DOHH2 (cell line): ENCODE measurements around the gene PSMD14.
"Not testable (repeated sequence)": the region's sequence is repeated elsewhere in the genome, so short reads cannot be mapped to it uniquely, and the experiment has no call there.

ENCODE experiments used
- H3F3A ChIP-seq: fragments of 200-600 bp; sonication (generic), shearing (Covaris generic); 2 replicates; pipeline ENCODE4 v1.6.0; 2016; ENCODE audit warnings: antibody characterized with exemption, mild to moderate bottlenecking; ENCODE audit not compliant: control insufficient read depth, insufficient read depth
- H3K27ac ChIP-seq: fragments of 200-600 bp; sonication (generic); 2 replicates; pipeline ENCODE4 v1.5.1; 2014; ENCODE audit warnings: low read depth, mild to moderate bottlenecking, low read length, moderate library complexity
- H3K27me3 ChIP-seq: fragments of 200-600 bp; sonication (generic); 2 replicates; pipeline ENCODE4 v1.6.1; 2014; ENCODE audit warnings: mild to moderate bottlenecking, low read length, mixed read lengths; ENCODE audit not compliant: control insufficient read depth
- H3K36me3 ChIP-seq: fragments of 200-600 bp; sonication (generic); 2 replicates; pipeline ENCODE4 v1.6.1; 2014; ENCODE audit warnings: mild to moderate bottlenecking, low read length, moderate library complexity, mixed read lengths; ENCODE audit not compliant: control insufficient read depth
- H3K4me1 ChIP-seq: fragments of 200-600 bp; sonication (generic); 2 replicates; pipeline ENCODE4 v1.6.1; 2014; ENCODE audit warnings: mild to moderate bottlenecking, low read length, mixed read lengths; ENCODE audit not compliant: control insufficient read depth
- H3K4me2 ChIP-seq: fragments of 200-600 bp; sonication (generic); 2 replicates; pipeline ENCODE4 v1.6.0; 2014; ENCODE audit warnings: mild to moderate bottlenecking, low read length, moderate library complexity
- H3K4me3 ChIP-seq: fragments of 200-600 bp; sonication (generic); 2 replicates; pipeline ENCODE4 v1.5.1; 2014; ENCODE audit warnings: mild to moderate bottlenecking, low read length, mixed read lengths
- H3K79me2 ChIP-seq: fragments of 200-600 bp; sonication (generic); 2 replicates; pipeline ENCODE4 v1.6.1; 2014; ENCODE audit warnings: mild to moderate bottlenecking, low read length, mixed read lengths; ENCODE audit not compliant: control insufficient read depth
- H3K9me2 ChIP-seq: fragments of 200-600 bp; sonication (generic); replicated peaks from 2 replicates; pipeline ENCODE4 v1.6.1; 2014; ENCODE audit warnings: mild to moderate bottlenecking, low read length, mixed read lengths; ENCODE audit not compliant: control insufficient read depth
- H3K9me3 ChIP-seq: fragments of 200-600 bp; sonication (generic); 2 replicates; pipeline ENCODE4 v1.6.1; 2014; ENCODE audit warnings: antibody characterized with exemption, low read length, mixed read lengths; ENCODE audit not compliant: control insufficient read depth, insufficient read depth
- H4K20me1 ChIP-seq: fragments of 200-600 bp; sonication (generic); 2 replicates; pipeline ENCODE4 v1.6.0; 2014; ENCODE audit warnings: low read depth, mild to moderate bottlenecking, antibody characterized with exemption, low read length, moderate library complexity; ENCODE audit not compliant: control insufficient read depth, insufficient read depth
- EZH2phosphoT487 ChIP-seq: fragments of 200-600 bp; sonication (generic); IDR thresholded peaks from 2 replicates; pipeline ENCODE4 v1.6.1; 2017; ENCODE audit warnings: borderline replicate concordance, mild to moderate bottlenecking, antibody characterized with exemption, low read length, moderate library complexity, mixed read lengths
- TF ChIP-seq, protein P1 (sequence below): fragments of 200-600 bp; sonication (generic); IDR thresholded peaks from one replicate; pipeline ENCODE4 v1.5.1; 2014; ENCODE audit warnings: antibody characterized with exemption, mild to moderate bottlenecking, low read depth, low read length; ENCODE audit not compliant: poor library complexity, severe bottlenecking

Gene PSMD14

DNA sequence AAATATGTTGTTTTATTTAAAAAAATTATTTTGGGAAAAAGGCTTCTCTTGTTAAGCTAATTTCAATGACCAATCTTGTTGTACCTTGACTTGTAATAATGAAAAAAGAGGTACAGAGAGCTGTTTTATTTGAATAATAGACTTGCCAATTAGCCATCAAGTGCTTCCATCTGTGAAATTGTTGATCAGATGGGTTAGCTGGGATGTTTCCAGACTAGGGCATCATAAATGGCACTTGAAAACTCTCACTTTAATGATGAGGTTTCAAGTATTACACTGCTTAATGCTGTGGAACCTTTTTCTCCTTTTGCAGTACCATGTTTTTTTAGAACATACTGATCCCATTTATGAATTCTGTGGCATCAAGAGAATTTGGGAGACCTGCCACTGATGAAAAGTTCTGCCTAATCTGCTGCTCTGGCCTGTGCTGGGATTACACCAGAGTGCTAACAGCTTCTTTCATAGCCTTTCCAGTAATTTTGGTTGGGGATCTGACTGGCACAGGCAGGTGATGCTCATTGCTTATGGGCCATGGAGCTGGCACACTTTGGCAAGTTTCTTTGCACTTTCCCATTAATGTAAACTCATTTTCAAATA lies 24.2 kb downstream of the PSMD14 start:
- Histone ChIP-seq H3K79me2 (peaks cover 48% of the 10 kb centered on the region), H3K27me3 (no peaks in the 10 kb centered on the region), H3K9me3 (no peaks in the 10 kb centered on the region), H3K4me3 (no peak overlapping the region), H3K27ac (no peak overlapping the region), H3K4me1 (no peaks in the 10 kb centered on the region), H4K20me1 (no peaks in the 10 kb centered on the region), H3K36me3 (peaks cover 24% of the 10 kb centered on the region), H3K9me2 (no peaks in the 10 kb centered on the region), H3K4me2 (no peak overlapping the region), H3F3A (peaks cover 2% of the 10 kb centered on the region; the same call in 1 of the 2 replicates)
- TF ChIP-seq, protein P1, sequence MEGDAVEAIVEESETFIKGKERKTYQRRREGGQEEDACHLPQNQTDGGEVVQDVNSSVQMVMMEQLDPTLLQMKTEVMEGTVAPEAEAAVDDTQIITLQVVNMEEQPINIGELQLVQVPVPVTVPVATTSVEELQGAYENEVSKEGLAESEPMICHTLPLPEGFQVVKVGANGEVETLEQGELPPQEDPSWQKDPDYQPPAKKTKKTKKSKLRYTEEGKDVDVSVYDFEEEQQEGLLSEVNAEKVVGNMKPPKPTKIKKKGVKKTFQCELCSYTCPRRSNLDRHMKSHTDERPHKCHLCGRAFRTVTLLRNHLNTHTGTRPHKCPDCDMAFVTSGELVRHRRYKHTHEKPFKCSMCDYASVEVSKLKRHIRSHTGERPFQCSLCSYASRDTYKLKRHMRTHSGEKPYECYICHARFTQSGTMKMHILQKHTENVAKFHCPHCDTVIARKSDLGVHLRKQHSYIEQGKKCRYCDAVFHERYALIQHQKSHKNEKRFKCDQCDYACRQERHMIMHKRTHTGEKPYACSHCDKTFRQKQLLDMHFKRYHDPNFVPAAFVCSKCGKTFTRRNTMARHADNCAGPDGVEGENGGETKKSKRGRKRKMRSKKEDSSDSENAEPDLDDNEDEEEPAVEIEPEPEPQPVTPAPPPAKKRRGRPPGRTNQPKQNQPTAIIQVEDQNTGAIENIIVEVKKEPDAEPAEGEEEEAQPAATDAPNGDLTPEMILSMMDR = no peak
- TF ChIP-seq EZH2phosphoT487 = no peak

DNA sequence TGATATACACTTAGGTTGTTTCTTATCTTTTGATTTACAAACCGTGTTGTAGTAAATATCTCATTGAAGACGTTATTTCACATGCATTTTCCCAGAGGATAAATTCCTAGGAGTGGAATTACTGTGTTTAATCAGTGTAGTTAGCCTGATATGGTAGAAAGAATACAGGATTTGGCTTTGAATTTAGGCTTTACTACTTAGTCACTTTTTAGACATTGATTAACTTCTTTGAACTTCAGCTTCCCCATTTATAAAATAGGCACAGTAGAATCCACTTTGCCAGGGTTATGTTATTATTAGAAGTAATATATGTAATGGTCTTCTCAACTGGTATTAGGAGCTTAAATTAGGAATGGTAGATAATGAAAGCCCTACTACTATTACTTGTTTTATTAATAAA lies 27.4 kb downstream of the PSMD14 start:
- Histone ChIP-seq H3K9me3 (no peaks in the 10 kb centered on the region), H4K20me1 (no peaks in the 10 kb centered on the region), H3F3A (no peaks in the 10 kb centered on the region; the same call in 1 of the 2 replicates), H3K27ac (no peak overlapping the region), H3K36me3 (peaks cover 18% of the 10 kb centered on the region), H3K79me2 (peaks cover 57% of the 10 kb centered on the region), H3K4me1 (no peaks in the 10 kb centered on the region), H3K9me2 (no peaks in the 10 kb centered on the region), H3K4me2 (no peak overlapping the region), H3K27me3 (no peaks in the 10 kb centered on the region), H3K4me3 (no peak overlapping the region)
- TF ChIP-seq, protein P1 = no peak
- TF ChIP-seq EZH2phosphoT487 = no peak

DNA sequence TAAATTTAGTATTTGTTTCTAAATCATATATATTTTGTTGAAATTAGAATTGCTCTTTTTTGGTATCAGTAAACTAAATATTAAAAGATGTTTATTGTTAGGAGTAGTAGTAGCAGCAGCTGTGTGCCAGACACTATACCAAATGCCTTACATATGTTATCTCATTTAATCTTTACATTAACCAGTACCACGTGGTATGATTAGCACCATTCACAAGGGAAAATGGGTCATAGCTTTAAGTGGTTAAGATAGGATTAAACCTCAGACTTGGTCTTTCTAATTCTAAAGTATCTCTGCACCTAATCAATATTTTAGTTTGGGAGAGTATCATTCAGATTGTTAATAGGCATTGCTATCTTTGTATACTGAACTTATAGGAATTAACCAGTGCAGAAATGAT lies 29.0 kb downstream of the PSMD14 start:
- H3K36me3 ChIP-seq = peaks cover 15% of the 10 kb centered on the region
- no peaks in the 10 kb centered on the region for H3K27me3 ChIP-seq
- H3K4me3 ChIP-seq = no peak overlapping the region
- H3F3A ChIP-seq = no peaks in the 10 kb centered on the region; the same call in 1 of the 2 replicates
- peaks cover 56% of the 10 kb centered on the region for H3K79me2 ChIP-seq
- H3K27ac ChIP-seq = no peak overlapping the region
- H3K9me3 ChIP-seq = no peaks in the 10 kb centered on the region
- no peak for TF ChIP-seq EZH2phosphoT487
- TF ChIP-seq, protein P1 = no peak
- no peak overlapping the region for H3K4me2 ChIP-seq
- H4K20me1 ChIP-seq = no peaks in the 10 kb centered on the region
- no peaks in the 10 kb centered on the region for H3K4me1 ChIP-seq
- H3K9me2 ChIP-seq = no peaks in the 10 kb centered on the region

DNA sequence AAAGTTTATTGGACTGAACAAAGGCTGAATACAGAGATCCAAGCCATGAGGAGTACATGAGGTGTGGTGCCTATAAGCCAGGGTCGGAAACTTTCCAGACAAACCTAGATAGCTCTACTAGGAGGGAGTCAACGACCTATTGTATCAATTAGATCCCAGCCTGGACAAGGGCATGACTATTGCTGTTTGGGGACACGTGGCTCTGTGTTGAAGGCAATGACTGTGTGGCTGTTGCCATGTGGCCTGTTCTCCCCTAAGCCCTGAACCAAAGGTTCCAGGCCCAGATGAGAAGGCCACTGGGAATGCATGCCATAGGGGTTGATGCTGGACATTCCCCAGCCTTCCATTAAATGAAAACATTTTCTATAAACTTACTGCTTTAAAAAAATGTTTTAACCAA lies 31.3 kb downstream of the PSMD14 start:
- not testable (repeated sequence) for H3K9me2 ChIP-seq, H3F3A ChIP-seq, H3K4me3 ChIP-seq, H3K27ac ChIP-seq, H3K27me3 ChIP-seq, H3K9me3 ChIP-seq, H3K4me1 ChIP-seq, H3K4me2 ChIP-seq, H4K20me1 ChIP-seq
- Histone ChIP-seq H3K36me3 (peaks cover 17% of the 10 kb centered on the region), H3K79me2 (peaks cover 65% of the 10 kb centered on the region)

DNA sequence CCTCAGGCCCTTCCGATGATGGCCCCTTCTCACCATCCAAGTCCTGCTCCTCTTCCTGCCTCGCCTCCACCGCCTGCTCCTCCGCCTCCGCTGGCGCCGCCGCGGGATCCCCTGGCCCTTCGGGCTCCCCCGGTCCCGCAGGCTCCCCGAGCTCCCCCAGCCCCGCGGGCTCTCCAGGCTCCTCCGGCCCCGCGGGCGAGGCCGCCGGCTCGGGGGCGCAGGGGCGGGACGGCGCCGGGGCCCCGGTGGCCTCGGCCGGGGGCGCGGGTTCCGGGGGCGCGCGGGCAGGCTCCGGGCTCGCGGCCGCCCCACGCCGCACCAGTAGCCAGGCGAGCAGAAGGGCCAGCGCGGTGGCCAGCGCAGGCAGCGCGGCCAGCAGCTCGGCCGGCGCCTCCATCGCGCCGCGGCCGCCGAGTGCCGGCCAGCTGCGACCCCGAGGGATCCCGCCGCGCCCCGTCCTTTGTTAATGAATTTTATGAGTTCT lies 32.7 kb downstream of the PSMD14 start:
- not testable (repeated sequence) for H3K27me3 ChIP-seq
- peaks cover 63% of the 10 kb centered on the region for H3K79me2 ChIP-seq

More for the DNA sequence above, 32.7 kb downstream of the PSMD14 start:
- H3K4me3 ChIP-seq, H3K4me2 ChIP-seq, H3K27ac ChIP-seq, H3K9me2 ChIP-seq, H3K4me1 ChIP-seq, H4K20me1 ChIP-seq, H3F3A ChIP-seq, H3K9me3 ChIP-seq: not testable (repeated sequence)
- peaks cover 17% of the 10 kb centered on the region for H3K36me3 ChIP-seq
